HepG2 (cell line): ENCODE data around the gene EMILIN1. TPM values are rescaled to one million over a fixed set of nuclear protein-coding genes. Genes with fewer than 3 reads are reported as not detected.

ENCODE experiments used
- ERF ChIP-seq: IDR thresholded peaks from 2 replicates; pipeline ENCODE4 v1.6.1; 2018; ENCODE audit warnings: missing biosample characterization, missing genetic modification reagents
- HMGA1 ChIP-seq: sonication (generic); formaldehyde crosslinking; conservative IDR thresholded peaks from 2 replicates; pipeline ENCODE4 v1.4.0; 2020; ENCODE audit warnings: missing genetic modification reagents
- KLF16 ChIP-seq, 2 experiments: sonication (generic) in 1 of 2; formaldehyde crosslinking in 1 of 2; IDR thresholded peaks; 2 replicates each; pipeline versions ENCODE4 v1.6.1 to v1.8.0; 2016 to 2023; ENCODE audit warnings: missing genetic modification reagents in 2 of 2, missing compliant biosample characterization in 1 of 2
- LBX2 ChIP-seq: sonication (generic); formaldehyde crosslinking; IDR thresholded peaks from 2 replicates; pipeline ENCODE4 v1.5.0; 2020; ENCODE audit warnings: missing genetic modification reagents, mild to moderate bottlenecking, borderline replicate concordance
- MTA3 ChIP-seq: sonication (generic); formaldehyde crosslinking; IDR thresholded peaks from 2 replicates; pipeline ENCODE4 v1.4.0; 2020; ENCODE audit warnings: missing genetic modification reagents
- NR2F2 ChIP-seq: IDR thresholded peaks from 2 replicates; pipeline ENCODE4 v1.6.1; 2012; ENCODE audit warnings: low read depth, inconsistent platforms, borderline replicate concordance
- PAF1 ChIP-seq: IDR thresholded peaks from 2 replicates; pipeline ENCODE4 v1.6.1; 2016; ENCODE audit warnings: missing genetic modification reagents, missing compliant biosample characterization
- RAD21 ChIP-seq: fragments of 450-650 bp; formaldehyde crosslinking; IDR thresholded peaks from 2 replicates; pipeline ENCODE4 v1.5.0; 2020; ENCODE audit warnings: mild to moderate bottlenecking
- SMAD3 ChIP-seq: sonication (generic); formaldehyde crosslinking; IDR thresholded peaks from 2 replicates; pipeline ENCODE4 v1.4.0; 2020; ENCODE audit warnings: missing genetic modification reagents
- SOX5 ChIP-seq: IDR thresholded peaks from 2 replicates; pipeline ENCODE4 v1.6.1; 2016; ENCODE audit warnings: borderline replicate concordance
- TBP ChIP-seq: sonication (generic); formaldehyde crosslinking; IDR thresholded peaks from 2 replicates; pipeline ENCODE4 v1.5.0; 2020; ENCODE audit warnings: missing genetic modification reagents
- YY1 ChIP-seq: IDR thresholded peaks from 2 replicates; pipeline ENCODE4 v1.6.1; 2011; ENCODE audit warnings: low read length, low read depth, moderate library complexity, mild to moderate bottlenecking; ENCODE audit not compliant: insufficient read depth, insufficient replicate concordance
- ZNF143 ChIP-seq: sonication (generic); formaldehyde crosslinking; IDR thresholded peaks from 2 replicates; pipeline ENCODE4 v1.4.0; 2020; ENCODE audit warnings: missing genetic modification reagents
- ZNF558 ChIP-seq: sonication (generic); formaldehyde crosslinking; IDR thresholded peaks from 2 replicates; pipeline ENCODE4 v1.9.0; 2022; ENCODE audit warnings: mild to moderate bottlenecking, missing genetic modification reagents, borderline replicate concordance
- ZNF629 ChIP-seq: sonication (generic); formaldehyde crosslinking; conservative IDR thresholded peaks from 2 replicates; pipeline ENCODE4 v1.5.0; 2020; ENCODE audit warnings: missing genetic modification reagents
- ZNF672 ChIP-seq: sonication (generic); formaldehyde crosslinking; IDR thresholded peaks from 2 replicates; pipeline ENCODE4 v1.8.1; 2022; ENCODE audit warnings: missing genetic modification reagents
- ZNF772 ChIP-seq: sonication (generic); formaldehyde crosslinking; IDR thresholded peaks from 2 replicates; pipeline ENCODE4 v1.5.0; 2020; ENCODE audit warnings: mild to moderate bottlenecking, missing genetic modification reagents
- ZSCAN20 ChIP-seq: sonication (generic); formaldehyde crosslinking; IDR thresholded peaks from 2 replicates; pipeline ENCODE4 v1.4.0; 2020; ENCODE audit warnings: missing genetic modification reagents, mild to moderate bottlenecking, borderline replicate concordance
- polyA plus RNA-seq, 8 experiments: library from polyadenylated mRNA; depleted of rRNA in 3 of 8; stranded (reverse) in 7 of 8; unstranded in 1 of 8; fragments of >200 nt; fragmentation: Illumina TruSeq in 4 of 8; extraction: Trizol in 4 of 8; gene quantifications; 2 replicates each; pipeline versions ENCODE4 v1.2.1 to v1.2.3, GENCODE V29; 2011 to 2016; ENCODE audit warnings: low read depth in 4 of 8, missing spikeins in 1 of 8, mixed read lengths in 1 of 8; ENCODE audit not compliant: insufficient read depth in 1 of 8
- total RNA-seq, 5 experiments: library from RNA; depleted of rRNA; stranded (reverse); fragments of >200 nt; fragmentation: Illumina TruSeq; extraction: Trizol; gene quantifications; 2 replicates each; pipeline ENCODE4 v1.2.3, GENCODE V29; 2016; ENCODE audit warnings: low read depth in 1 of 5
- TF ChIP-seq, protein P1 (sequence below): sonication (generic); formaldehyde crosslinking; IDR thresholded peaks from 2 replicates; pipeline ENCODE4 v1.4.0; 2020; ENCODE audit warnings: missing genetic modification reagents, mild to moderate bottlenecking, borderline replicate concordance
- TF ChIP-seq, protein P2 (sequence below): sonication (generic); formaldehyde crosslinking; IDR thresholded peaks from 2 replicates; pipeline ENCODE4 v1.5.0; 2020; ENCODE audit warnings: missing genetic modification reagents
- TF ChIP-seq, protein P3 (sequence below): IDR thresholded peaks from 2 replicates; pipeline ENCODE4 v1.6.1; 2018; ENCODE audit warnings: missing genetic modification reagents
- TF ChIP-seq, protein P4 (sequence below): sonication (generic); formaldehyde crosslinking; IDR thresholded peaks from 2 replicates; pipeline ENCODE4 v1.4.0; 2020; ENCODE audit warnings: missing genetic modification reagents

Gene EMILIN1
- total and polyA plus RNA-seq, 2 of the 13 experiments (the other 11 are each of a cell fraction or from before 2014, with no cell fraction given), result 8.1 to 9.7 TPM

GRCh38 chr2:27050996-27051901 lies 27.2 kb upstream of the EMILIN1 start, which contains the start of gene AGBL5 (continued):
- peak; percentile 95 for TF ChIP-seq ZSCAN20 (CRISPR knock-in tag)
- TF ChIP-seq ZNF672 (CRISPR knock-in tag), result peak; percentile 94
- peak; percentile 41; the same call in 1 of the 2 replicates for TF ChIP-seq LBX2 (CRISPR knock-in tag)
- peak; percentile 89 for TF ChIP-seq YY1
- TF ChIP-seq SMAD3 (CRISPR knock-in tag), result peak; percentile 80
- TF ChIP-seq MTA3 (CRISPR knock-in tag), result no peak
- TF ChIP-seq ZNF558 (CRISPR knock-in tag), result peak; percentile 98; the same call in 1 of the 2 replicates
- TF ChIP-seq SOX5 (CRISPR knock-in tag), result peak; percentile 72
- TF ChIP-seq, protein P1, sequence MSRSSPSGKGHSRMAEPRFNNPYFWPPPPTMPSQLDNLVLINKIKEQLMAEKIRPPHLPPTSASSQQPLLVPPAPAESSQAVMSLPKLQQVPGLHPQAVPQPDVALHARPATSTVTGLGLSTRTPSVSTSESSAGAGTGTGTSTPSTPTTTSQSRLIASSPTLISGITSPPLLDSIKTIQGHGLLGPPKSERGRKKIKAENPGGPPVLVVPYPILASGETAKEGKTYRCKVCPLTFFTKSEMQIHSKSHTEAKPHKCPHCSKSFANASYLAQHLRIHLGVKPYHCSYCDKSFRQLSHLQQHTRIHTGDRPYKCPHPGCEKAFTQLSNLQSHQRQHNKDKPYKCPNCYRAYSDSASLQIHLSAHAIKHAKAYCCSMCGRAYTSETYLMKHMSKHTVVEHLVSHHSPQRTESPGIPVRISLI (CRISPR knock-in tag), result peak; percentile 55; the same call in 1 of the 2 replicates
- TF ChIP-seq PAF1 (CRISPR knock-in tag), result 0 out of 2 replicates have a peak, but pooled peaks have one; percentile 49
- TF ChIP-seq ERF (CRISPR knock-in tag), result peak; percentile 98
- TF ChIP-seq, protein P2, sequence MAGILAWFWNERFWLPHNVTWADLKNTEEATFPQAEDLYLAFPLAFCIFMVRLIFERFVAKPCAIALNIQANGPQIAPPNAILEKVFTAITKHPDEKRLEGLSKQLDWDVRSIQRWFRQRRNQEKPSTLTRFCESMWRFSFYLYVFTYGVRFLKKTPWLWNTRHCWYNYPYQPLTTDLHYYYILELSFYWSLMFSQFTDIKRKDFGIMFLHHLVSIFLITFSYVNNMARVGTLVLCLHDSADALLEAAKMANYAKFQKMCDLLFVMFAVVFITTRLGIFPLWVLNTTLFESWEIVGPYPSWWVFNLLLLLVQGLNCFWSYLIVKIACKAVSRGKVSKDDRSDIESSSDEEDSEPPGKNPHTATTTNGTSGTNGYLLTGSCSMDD, result 0 out of 2 replicates have a peak, but pooled peaks have one; percentile 23
- peak; percentile 79 to 82; a peak in 3 of 4 replicates for TF ChIP-seq KLF16 (CRISPR knock-in tag; IDR thresholded peaks at IDR 0.05)
- peak; percentile 47; the same call in 1 of the 2 replicates for TF ChIP-seq NR2F2
- TF ChIP-seq, protein P3, sequence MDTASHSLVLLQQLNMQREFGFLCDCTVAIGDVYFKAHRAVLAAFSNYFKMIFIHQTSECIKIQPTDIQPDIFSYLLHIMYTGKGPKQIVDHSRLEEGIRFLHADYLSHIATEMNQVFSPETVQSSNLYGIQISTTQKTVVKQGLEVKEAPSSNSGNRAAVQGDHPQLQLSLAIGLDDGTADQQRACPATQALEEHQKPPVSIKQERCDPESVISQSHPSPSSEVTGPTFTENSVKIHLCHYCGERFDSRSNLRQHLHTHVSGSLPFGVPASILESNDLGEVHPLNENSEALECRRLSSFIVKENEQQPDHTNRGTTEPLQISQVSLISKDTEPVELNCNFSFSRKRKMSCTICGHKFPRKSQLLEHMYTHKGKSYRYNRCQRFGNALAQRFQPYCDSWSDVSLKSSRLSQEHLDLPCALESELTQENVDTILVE (CRISPR knock-in tag), result peak; percentile 77; the same call in 1 of the 2 replicates
- peak; percentile 73 for TF ChIP-seq ZNF143 (CRISPR knock-in tag)
- peak; percentile 28; the same call in 1 of the 2 replicates for TF ChIP-seq RAD21 (CRISPR knock-in tag)
- no peak; the same call in 1 of the 2 replicates for TF ChIP-seq TBP (CRISPR knock-in tag)
- TF ChIP-seq HMGA1 (CRISPR knock-in tag), result no peak
- peak; percentile 53 for TF ChIP-seq ZNF629 (CRISPR knock-in tag)
- TF ChIP-seq ZNF772 (CRISPR knock-in tag), result peak; percentile 95
- TF ChIP-seq, protein P4, sequence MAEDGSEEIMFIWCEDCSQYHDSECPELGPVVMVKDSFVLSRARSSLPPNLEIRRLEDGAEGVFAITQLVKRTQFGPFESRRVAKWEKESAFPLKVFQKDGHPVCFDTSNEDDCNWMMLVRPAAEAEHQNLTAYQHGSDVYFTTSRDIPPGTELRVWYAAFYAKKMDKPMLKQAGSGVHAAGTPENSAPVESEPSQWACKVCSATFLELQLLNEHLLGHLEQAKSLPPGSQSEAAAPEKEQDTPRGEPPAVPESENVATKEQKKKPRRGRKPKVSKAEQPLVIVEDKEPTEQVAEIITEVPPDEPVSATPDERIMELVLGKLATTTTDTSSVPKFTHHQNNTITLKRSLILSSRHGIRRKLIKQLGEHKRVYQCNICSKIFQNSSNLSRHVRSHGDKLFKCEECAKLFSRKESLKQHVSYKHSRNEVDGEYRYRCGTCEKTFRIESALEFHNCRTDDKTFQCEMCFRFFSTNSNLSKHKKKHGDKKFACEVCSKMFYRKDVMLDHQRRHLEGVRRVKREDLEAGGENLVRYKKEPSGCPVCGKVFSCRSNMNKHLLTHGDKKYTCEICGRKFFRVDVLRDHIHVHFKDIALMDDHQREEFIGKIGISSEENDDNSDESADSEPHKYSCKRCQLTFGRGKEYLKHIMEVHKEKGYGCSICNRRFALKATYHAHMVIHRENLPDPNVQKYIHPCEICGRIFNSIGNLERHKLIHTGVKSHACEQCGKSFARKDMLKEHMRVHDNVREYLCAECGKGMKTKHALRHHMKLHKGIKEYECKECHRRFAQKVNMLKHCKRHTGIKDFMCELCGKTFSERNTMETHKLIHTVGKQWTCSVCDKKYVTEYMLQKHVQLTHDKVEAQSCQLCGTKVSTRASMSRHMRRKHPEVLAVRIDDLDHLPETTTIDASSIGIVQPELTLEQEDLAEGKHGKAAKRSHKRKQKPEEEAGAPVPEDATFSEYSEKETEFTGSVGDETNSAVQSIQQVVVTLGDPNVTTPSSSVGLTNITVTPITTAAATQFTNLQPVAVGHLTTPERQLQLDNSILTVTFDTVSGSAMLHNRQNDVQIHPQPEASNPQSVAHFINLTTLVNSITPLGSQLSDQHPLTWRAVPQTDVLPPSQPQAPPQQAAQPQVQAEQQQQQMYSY (CRISPR knock-in tag), result peak; percentile 57; the same call in 1 of the 2 replicates
